ENCODE data around the gene NEAT1. TPM values are rescaled to one million over a fixed set of nuclear protein-coding genes. Genes with fewer than 3 reads are reported as not detected.

NEAT1 gene
- total RNA-seq, 1 donor from 2014 or later: 1,527 TPM

Other genes starting within 250 kb of the NEAT1 start
- 102 TPM for gene CAPN1, start 240.9 kb upstream of the NEAT1 start, total RNA-seq
- gene POLA2, start 160.8 kb upstream of the NEAT1 start, total RNA-seq: 5.9 TPM
- gene CDC42EP2, start 107.9 kb upstream of the NEAT1 start, total RNA-seq: 88.4 TPM
- 34.1 TPM for gene DPF2, start 88.9 kb upstream of the NEAT1 start, total RNA-seq
- not detected for gene TIGD3, start 68.0 kb upstream of the NEAT1 start, total RNA-seq
- gene SLC25A45, start 40.2 kb upstream of the NEAT1 start, total RNA-seq: 8.7 TPM
- gene FRMD8, start 36.2 kb upstream of the NEAT1 start, total RNA-seq: 44.0 TPM
- gene MALAT1, start 76.2 kb downstream of the NEAT1 start, total RNA-seq: 11,495 TPM
- 87.0 TPM for gene SCYL1, start 102.3 kb downstream of the NEAT1 start, total RNA-seq
- gene LTBP3, start 135.6 kb downstream of the NEAT1 start, total RNA-seq: 91.9 TPM
- 34.9 TPM for gene ZNRD2, start 147.7 kb downstream of the NEAT1 start, total RNA-seq
- gene FAM89B, start 149.7 kb downstream of the NEAT1 start, total RNA-seq: 37.4 TPM
- gene EHBP1L1, start 153.3 kb downstream of the NEAT1 start, total RNA-seq: 78.6 TPM
- gene KCNK7, start 173.0 kb downstream of the NEAT1 start, total RNA-seq: 1.5 TPM
- 67.6 TPM for gene MAP3K11, start 191.4 kb downstream of the NEAT1 start, total RNA-seq
- 30.6 TPM for gene PCNX3, start 193.0 kb downstream of the NEAT1 start, total RNA-seq
- 54.5 TPM for gene SIPA1, start 215.3 kb downstream of the NEAT1 start, total RNA-seq
- gene RELA, start 240.1 kb downstream of the NEAT1 start, total RNA-seq: 80.0 TPM

Data from mesenteric fat pad (tissue), 1 donor.